ENCODE results near the gene ARL16. TPM values are rescaled to one million over a fixed set of nuclear protein-coding genes. Genes with fewer than 3 reads are reported as not detected.

ARL16 gene
- polyA plus RNA-seq, 2 of the 4 experiments (the other 2 are of a cell fraction), result 45.2 to 53.6 TPM

DNA sequence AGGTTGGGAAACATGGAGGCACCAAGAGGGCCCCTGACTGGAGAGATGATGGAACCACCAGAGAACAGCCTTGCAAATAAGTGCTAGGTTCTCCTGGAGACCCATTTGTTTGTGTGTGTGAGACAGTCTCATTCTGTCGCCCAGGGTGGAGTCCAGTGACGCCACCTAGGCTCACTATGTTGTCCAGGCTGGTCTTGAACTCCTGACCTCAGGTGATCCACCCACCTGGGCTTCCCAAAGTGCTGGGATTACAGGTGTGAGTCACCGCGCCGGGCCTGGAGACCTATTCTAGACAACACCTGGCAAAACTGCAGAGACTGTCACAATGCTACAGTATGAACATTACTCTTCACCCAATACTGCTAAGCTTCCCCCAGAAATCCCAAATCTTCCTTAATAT lies 48.2 kb downstream of the ARL16 start:
- no peak for FAIRE-seq
- TF ChIP-seq POLR2A (IDR thresholded peaks at IDR 0.05; ENCODE audit: low read length) (no peak), TP53 (CRISPR knock-in tag; IDR thresholded peaks at IDR 0.05) (no peak), MYC (IDR thresholded peaks at IDR 0.05; ENCODE audit: borderline replicate concordance, low read length) (no peak), FOSL2 (IDR thresholded peaks at IDR 0.05) (no peak), FOSL2 (CRISPR knock-in tag; IDR thresholded peaks at IDR 0.05) (peak; percentile 40; the same call in 1 of the 2 replicates), NR3C1 (IDR thresholded peaks at IDR 0.05) (no peak), ZFP36 (IDR thresholded peaks at IDR 0.05; ENCODE audit: borderline replicate concordance, partially characterized antibody) (no peak)
- POLR2A ChIA-PET, result interaction anchor here (0.6 kb wide), 1 partner anchor 327 kb away, joined by 3 read pairs; no protein-coding TSS in a partner anchor

GRCh38 chr17:81631482-81631881 lies 52.1 kb downstream of the ARL16 start:
- H3K4me3 ChIP-seq, result no peak overlapping the region
- H3K9me3 ChIP-seq, result no peaks in the 10 kb centered on the region
- peaks cover 15% of the 10 kb centered on the region for H3K4me1 ChIP-seq
- ATAC-seq (no peak), FAIRE-seq (no peak), DNase-seq (ENCODE audit: low read depth in 1 of 2, low spot score in 1 of 2) (no peak)
- WGBS (ENCODE audit: missing lambda C conversion rate), result 89% methylated on average over 7 of the region's 7 CpGs
- ChIA-PET CTCF (interaction anchor here (0.8 to 4.6 kb wide), 7 partner anchors 11 to 74 kb away, joined by 3 to 20 read pairs (median 4); partner anchors contain the start of gene PDE6G), POLR2A (interaction anchor here (1.0 kb wide), 1 partner anchor 24 kb away, joined by 3 read pairs; no protein-coding TSS in a partner anchor)
- TF ChIP-seq EHF (CRISPR knock-in tag; IDR thresholded peaks at IDR 0.05), result no peak
- no peak for TF ChIP-seq REST (IDR thresholded peaks at IDR 0.05)
- TF ChIP-seq GATA3 (IDR thresholded peaks at IDR 0.05; ENCODE audit: borderline replicate concordance), result no peak
- no peak for TF ChIP-seq MAFK (IDR thresholded peaks at IDR 0.05; ENCODE audit: partially characterized antibody)
- TF ChIP-seq KDM5A (IDR thresholded peaks at IDR 0.05), result no peak
- TF ChIP-seq TFCP2L1 (CRISPR knock-in tag; IDR thresholded peaks at IDR 0.05), result no peak
- H3K4me2 ChIP-seq, result no peak overlapping the region
- no peak overlapping the region for H3K27ac ChIP-seq

More for the DNA sequence above, 48.2 kb downstream of the ARL16 start:
- CTCF ChIA-PET, result interaction anchor here (1.0 to 2.2 kb wide), 2 partner anchors 20 to 34 kb away, joined by 4 to 10 read pairs; no protein-coding TSS in a partner anchor
- peak overlapping the region; percentile 97; a peak in 5 of 6 replicates for H3K27ac ChIP-seq
- DNase-seq (ENCODE audit: low read depth in 1 of 2, low spot score in 1 of 2) (no peak), ATAC-seq (peak in 1 of 2 experiments; percentile 14; a peak in 3 of 6 replicates)
- WGBS (ENCODE audit: missing lambda C conversion rate), result 70% methylated on average over 5 of the region's 5 CpGs
- H3K9me3 ChIP-seq, result no peaks in the 10 kb centered on the region
- peak overlapping the region; percentile 79 for H3K4me3 ChIP-seq
- H3K4me2 ChIP-seq, result peak overlapping the region; percentile 88
- H3K4me1 ChIP-seq, result peaks cover 19% of the 10 kb centered on the region

Small RNA genes within 50 kb of the gene (small RNA-seq; reads per million reads assigned to genes)
- gene MIR6786, result 0 reads per million in 6 experiments

Other genes starting within 250 kb of the ARL16 start
- 2,042 and 2,306 TPM in 2 replicates for gene ACTG1, start 171.0 kb downstream of the ARL16 start, polyA plus RNA-seq (2011; rRNA removed)
- gene ACTG1, start 171.0 kb downstream of the ARL16 start, polyA plus RNA-seq (2017; fragmentation: RNase III; extraction: RNeasy Plus Mini Kit Qiagen cat#74134 plus additional on column Dnase treatment), result 7,182 to 8,782 TPM (median 7,263 TPM) in 3 replicates
- gene FSCN2, start 155.4 kb downstream of the ARL16 start, polyA plus RNA-seq (2011; rRNA removed), result 0.84 and 1.2 TPM in 2 replicates
- gene FSCN2, start 155.4 kb downstream of the ARL16 start, polyA plus RNA-seq (2017; fragmentation: RNase III; extraction: RNeasy Plus Mini Kit Qiagen cat#74134 plus additional on column Dnase treatment), result 1.3 to 1.7 TPM (median 1.3 TPM) in 3 replicates
- gene FAAP100, start 131.4 kb downstream of the ARL16 start, polyA plus RNA-seq (2011; rRNA removed), result 5.4 and 7.2 TPM in 2 replicates
- 16.2 to 17.7 TPM (median 16.8 TPM) in 3 replicates for gene FAAP100, start 131.4 kb downstream of the ARL16 start, polyA plus RNA-seq (2017; fragmentation: RNase III; extraction: RNeasy Plus Mini Kit Qiagen cat#74134 plus additional on column Dnase treatment)
- 101 and 130 TPM in 2 replicates for gene NPLOC4, start 46.7 kb downstream of the ARL16 start, polyA plus RNA-seq (2011; rRNA removed)
- gene NPLOC4, start 46.7 kb downstream of the ARL16 start, polyA plus RNA-seq (2017; fragmentation: RNase III; extraction: RNeasy Plus Mini Kit Qiagen cat#74134 plus additional on column Dnase treatment), result 91.1 to 98.5 TPM (median 92.2 TPM) in 3 replicates
- 1.4 and 1.7 TPM in 2 replicates for gene TSPAN10, start 46.6 kb downstream of the ARL16 start, polyA plus RNA-seq (2011; rRNA removed)
- 5.4 to 7.1 TPM (median 6.3 TPM) in 3 replicates for gene TSPAN10, start 46.6 kb downstream of the ARL16 start, polyA plus RNA-seq (2017; fragmentation: RNase III; extraction: RNeasy Plus Mini Kit Qiagen cat#74134 plus additional on column Dnase treatment)
- 1.0 and 1.2 TPM in 2 replicates for gene PDE6G, start 27.3 kb downstream of the ARL16 start, polyA plus RNA-seq (2011; rRNA removed)
- gene PDE6G, start 27.3 kb downstream of the ARL16 start, polyA plus RNA-seq (2017; fragmentation: RNase III; extraction: RNeasy Plus Mini Kit Qiagen cat#74134 plus additional on column Dnase treatment), result 0.90 to 2.0 TPM (median 1.2 TPM) in 3 replicates
- 34.6 and 38.7 TPM in 2 replicates for gene OXLD1, start 17.2 kb downstream of the ARL16 start, polyA plus RNA-seq (2011; rRNA removed)
- gene OXLD1, start 17.2 kb downstream of the ARL16 start, polyA plus RNA-seq (2017; fragmentation: RNase III; extraction: RNeasy Plus Mini Kit Qiagen cat#74134 plus additional on column Dnase treatment), result 43.9 to 47.7 TPM (median 47.1 TPM) in 3 replicates
- gene CCDC137, start 17.1 kb downstream of the ARL16 start, polyA plus RNA-seq (2011; rRNA removed), result 16.6 and 22.6 TPM in 2 replicates
- gene CCDC137, start 17.1 kb downstream of the ARL16 start, polyA plus RNA-seq (2017; fragmentation: RNase III; extraction: RNeasy Plus Mini Kit Qiagen cat#74134 plus additional on column Dnase treatment), result 55.0 to 59.7 TPM (median 55.6 TPM) in 3 replicates
- gene HGS, start 214 bp upstream of the ARL16 start, polyA plus RNA-seq (2011; rRNA removed), result 75.7 and 85.9 TPM in 2 replicates
- gene HGS, start 214 bp upstream of the ARL16 start, polyA plus RNA-seq (2017; fragmentation: RNase III; extraction: RNeasy Plus Mini Kit Qiagen cat#74134 plus additional on column Dnase treatment), result 127 to 130 TPM (median 129 TPM) in 3 replicates
- 152 and 161 TPM in 2 replicates for gene MRPL12, start 19.6 kb upstream of the ARL16 start, polyA plus RNA-seq (2011; rRNA removed)
- 197 to 233 TPM (median 215 TPM) in 3 replicates for gene MRPL12, start 19.6 kb upstream of the ARL16 start, polyA plus RNA-seq (2017; fragmentation: RNase III; extraction: RNeasy Plus Mini Kit Qiagen cat#74134 plus additional on column Dnase treatment)
- 20.0 and 25.8 TPM in 2 replicates for gene SLC25A10, start 28.5 kb upstream of the ARL16 start, polyA plus RNA-seq (2011; rRNA removed)
- 43.4 to 47.1 TPM (median 47.0 TPM) in 3 replicates for gene SLC25A10, start 28.5 kb upstream of the ARL16 start, polyA plus RNA-seq (2017; fragmentation: RNase III; extraction: RNeasy Plus Mini Kit Qiagen cat#74134 plus additional on column Dnase treatment)
- 0.05 and 0.19 TPM in 2 replicates for gene GCGR, start 120.4 kb upstream of the ARL16 start, polyA plus RNA-seq (2011; rRNA removed)
- 0.37 to 0.46 TPM (median 0.45 TPM) in 3 replicates for gene GCGR, start 120.4 kb upstream of the ARL16 start, polyA plus RNA-seq (2017; fragmentation: RNase III; extraction: RNeasy Plus Mini Kit Qiagen cat#74134 plus additional on column Dnase treatment)
- 30.9 and 32.0 TPM in 2 replicates for gene MCRIP1, start 149.5 kb upstream of the ARL16 start, polyA plus RNA-seq (2011; rRNA removed)
- 43.9 to 51.0 TPM (median 45.1 TPM) in 3 replicates for gene MCRIP1, start 149.5 kb upstream of the ARL16 start, polyA plus RNA-seq (2017; fragmentation: RNase III; extraction: RNeasy Plus Mini Kit Qiagen cat#74134 plus additional on column Dnase treatment)
- gene PPP1R27, start 151.3 kb upstream of the ARL16 start, polyA plus RNA-seq (2011; rRNA removed), result not detected in 2 replicates
- 0.09 TPM in 1 of 3 replicates, not detected in the others for gene PPP1R27, start 151.3 kb upstream of the ARL16 start, polyA plus RNA-seq (2017; fragmentation: RNase III; extraction: RNeasy Plus Mini Kit Qiagen cat#74134 plus additional on column Dnase treatment)
- 102 and 285 TPM in 2 replicates for gene P4HB, start 176.7 kb upstream of the ARL16 start, polyA plus RNA-seq (2011; rRNA removed)
- gene P4HB, start 176.7 kb upstream of the ARL16 start, polyA plus RNA-seq (2017; fragmentation: RNase III; extraction: RNeasy Plus Mini Kit Qiagen cat#74134 plus additional on column Dnase treatment), result 606 to 622 TPM (median 607 TPM) in 3 replicates
- 44.3 and 64.0 TPM in 2 replicates for gene ARHGDIA, start 187.5 kb upstream of the ARL16 start, polyA plus RNA-seq (2011; rRNA removed)
- gene ARHGDIA, start 187.5 kb upstream of the ARL16 start, polyA plus RNA-seq (2017; fragmentation: RNase III; extraction: RNeasy Plus Mini Kit Qiagen cat#74134 plus additional on column Dnase treatment), result 497 to 567 TPM (median 503 TPM) in 3 replicates
- 125 and 130 TPM in 2 replicates for gene ALYREF, start 207.8 kb upstream of the ARL16 start, polyA plus RNA-seq (2011; rRNA removed)
- gene ALYREF, start 207.8 kb upstream of the ARL16 start, polyA plus RNA-seq (2017; fragmentation: RNase III; extraction: RNeasy Plus Mini Kit Qiagen cat#74134 plus additional on column Dnase treatment), result 135 to 164 TPM (median 141 TPM) in 3 replicates
- 351 and 428 TPM in 2 replicates for gene ANAPC11, start 207.9 kb upstream of the ARL16 start, polyA plus RNA-seq (2011; rRNA removed)
- gene ANAPC11, start 207.9 kb upstream of the ARL16 start, polyA plus RNA-seq (2017; fragmentation: RNase III; extraction: RNeasy Plus Mini Kit Qiagen cat#74134 plus additional on column Dnase treatment), result 352 to 382 TPM (median 377 TPM) in 3 replicates
- gene NPB, start 218.4 kb upstream of the ARL16 start, polyA plus RNA-seq (2011; rRNA removed), result 0.34 and 0.41 TPM in 2 replicates
- gene NPB, start 218.4 kb upstream of the ARL16 start, polyA plus RNA-seq (2017; fragmentation: RNase III; extraction: RNeasy Plus Mini Kit Qiagen cat#74134 plus additional on column Dnase treatment), result 0.29 to 0.45 TPM (median 0.38 TPM) in 3 replicates
- 7.1 and 7.7 TPM in 2 replicates for gene PCYT2, start 227.6 kb upstream of the ARL16 start, polyA plus RNA-seq (2011; rRNA removed)
- 14.8 to 17.0 TPM (median 16.3 TPM) in 3 replicates for gene PCYT2, start 227.6 kb upstream of the ARL16 start, polyA plus RNA-seq (2017; fragmentation: RNase III; extraction: RNeasy Plus Mini Kit Qiagen cat#74134 plus additional on column Dnase treatment)
- gene SIRT7, start 234.4 kb upstream of the ARL16 start, polyA plus RNA-seq (2011; rRNA removed), result 9.8 and 13.7 TPM in 2 replicates
- gene SIRT7, start 234.4 kb upstream of the ARL16 start, polyA plus RNA-seq (2017; fragmentation: RNase III; extraction: RNeasy Plus Mini Kit Qiagen cat#74134 plus additional on column Dnase treatment), result 34.0 to 35.2 TPM (median 34.8 TPM) in 3 replicates
- 41.6 and 47.9 TPM in 2 replicates for gene MAFG, start 243.9 kb upstream of the ARL16 start, polyA plus RNA-seq (2011; rRNA removed)
- gene MAFG, start 243.9 kb upstream of the ARL16 start, polyA plus RNA-seq (2017; fragmentation: RNase III; extraction: RNeasy Plus Mini Kit Qiagen cat#74134 plus additional on column Dnase treatment), result 49.8 to 57.9 TPM (median 52.4 TPM) in 3 replicates